ENCODE measurements around the gene CDCA7. TPM values are rescaled to one million over a fixed set of nuclear protein-coding genes. Genes with fewer than 3 reads are reported as not detected.
A peak's percentile ranks its signal among the peaks of the same experiment; 100 is the strongest.

Gene CDCA7
- total RNA-seq, 2 experiments from 2014 or later: 59.9 to 64.1 TPM

GRCh38 chr2:173393636-173394035 is 39.0 kb downstream of the CDCA7 start:
- Mint-ChIP-seq H3K9me3 (no peaks in the 10 kb centered on the region), H3K27me3 (peaks cover 29% of the 10 kb centered on the region), H3K4me1 (ENCODE audit: low read depth) (no peaks in the 10 kb centered on the region), H3K4me3 (no peak overlapping the region), H3K27ac (no peak overlapping the region), H3K36me3 (no peaks in the 10 kb centered on the region)
- CTCF ChIA-PET: no interaction called here
- intact Hi-C loops (cut with micrococcal nuclease): no loop called here
- POLR2A ChIA-PET: no interaction called here
- DNase-seq: no peak

- peaks cover 32% of the 10 kb centered on the region for H3K27me3 Mint-ChIP-seq
- POLR2A ChIA-PET: no interaction called here
- DNase-seq: no peak
- intact Hi-C loops (cut with micrococcal nuclease): no loop called here
- H3K4me1 Mint-ChIP-seq (ENCODE audit: low read depth): no peaks in the 10 kb centered on the region
- H3K36me3 Mint-ChIP-seq: no peaks in the 10 kb centered on the region
- H3K4me3 Mint-ChIP-seq: no peak overlapping the region
- H3K9me3 Mint-ChIP-seq: no peaks in the 10 kb centered on the region
- CTCF ChIA-PET: no interaction called here
- H3K27ac Mint-ChIP-seq: no peak overlapping the region
These were observed 39.7 kb downstream of the CDCA7 start for GRCh38 chr2:173394091-173394974.

GRCh38 chr2:173395567-173396351 is 41.1 kb downstream of the CDCA7 start:
- Mint-ChIP-seq H3K27me3 (peaks cover 42% of the 10 kb centered on the region), H3K36me3 (no peaks in the 10 kb centered on the region), H3K4me1 (ENCODE audit: low read depth) (no peaks in the 10 kb centered on the region), H3K9me3 (no peaks in the 10 kb centered on the region), H3K27ac (no peak overlapping the region), H3K4me3 (no peak overlapping the region)
- no peak for DNase-seq
- ChIA-PET CTCF (no interaction called here), POLR2A (no interaction called here)
- intact Hi-C loops (cut with micrococcal nuclease): no loop called here

GRCh38 chr2:173397539-173397938 is 42.9 kb downstream of the CDCA7 start:
- peaks cover 4% of the 10 kb centered on the region for H3K4me1 Mint-ChIP-seq (ENCODE audit: low read depth)
- H3K4me3 Mint-ChIP-seq: no peak overlapping the region
- H3K27me3 Mint-ChIP-seq: peaks cover 54% of the 10 kb centered on the region
- POLR2A ChIA-PET: no interaction called here
- H3K27ac Mint-ChIP-seq: no peak overlapping the region
- H3K36me3 Mint-ChIP-seq: no peaks in the 10 kb centered on the region
- no peak for DNase-seq
- H3K9me3 Mint-ChIP-seq: no peaks in the 10 kb centered on the region
- intact Hi-C loops (cut with micrococcal nuclease): no loop called here
- CTCF ChIA-PET: no interaction called here

- H3K27me3 Mint-ChIP-seq: peaks cover 60% of the 10 kb centered on the region
- H3K36me3 Mint-ChIP-seq: no peaks in the 10 kb centered on the region
- H3K9me3 Mint-ChIP-seq: no peaks in the 10 kb centered on the region
- ChIA-PET POLR2A (no interaction called here), CTCF (interaction anchor here (2.9 to 6.2 kb wide), 2 partner anchors 50 to 942 kb away, joined by 18 to 52 read pairs; no protein-coding TSS in a partner anchor)
- intact Hi-C loops (cut with micrococcal nuclease): no loop called here
- H3K4me1 Mint-ChIP-seq (ENCODE audit: low read depth): peaks cover 4% of the 10 kb centered on the region
- no peak overlapping the region for H3K4me3 Mint-ChIP-seq
- no peak overlapping the region for H3K27ac Mint-ChIP-seq
- DNase-seq: no peak
These were observed 44.6 kb downstream of the CDCA7 start for GRCh38 chr2:173399229-173399628.

- ChIA-PET POLR2A (no interaction called here), CTCF (interaction anchor here (0.9 to 6.2 kb wide), 12 partner anchors 9 to 944 kb away, joined by 3 to 52 read pairs (median 4); partner anchors contain the start of gene SP9)
- Mint-ChIP-seq H3K27me3 (peaks cover 51% of the 10 kb centered on the region), H3K36me3 (no peaks in the 10 kb centered on the region), H3K9me3 (no peaks in the 10 kb centered on the region), H3K27ac (no peak overlapping the region), H3K4me1 (ENCODE audit: low read depth) (peaks cover 4% of the 10 kb centered on the region), H3K4me3 (no peak overlapping the region)
- DNase-seq: no peak
- intact Hi-C loops (cut with micrococcal nuclease): loop anchor here (2.0 kb wide), 1 partner anchor 372 kb away; no protein-coding TSS in a partner anchor
These were observed 46.1 kb downstream of the CDCA7 start for GRCh38 chr2:173400760-173401159.

DNA sequence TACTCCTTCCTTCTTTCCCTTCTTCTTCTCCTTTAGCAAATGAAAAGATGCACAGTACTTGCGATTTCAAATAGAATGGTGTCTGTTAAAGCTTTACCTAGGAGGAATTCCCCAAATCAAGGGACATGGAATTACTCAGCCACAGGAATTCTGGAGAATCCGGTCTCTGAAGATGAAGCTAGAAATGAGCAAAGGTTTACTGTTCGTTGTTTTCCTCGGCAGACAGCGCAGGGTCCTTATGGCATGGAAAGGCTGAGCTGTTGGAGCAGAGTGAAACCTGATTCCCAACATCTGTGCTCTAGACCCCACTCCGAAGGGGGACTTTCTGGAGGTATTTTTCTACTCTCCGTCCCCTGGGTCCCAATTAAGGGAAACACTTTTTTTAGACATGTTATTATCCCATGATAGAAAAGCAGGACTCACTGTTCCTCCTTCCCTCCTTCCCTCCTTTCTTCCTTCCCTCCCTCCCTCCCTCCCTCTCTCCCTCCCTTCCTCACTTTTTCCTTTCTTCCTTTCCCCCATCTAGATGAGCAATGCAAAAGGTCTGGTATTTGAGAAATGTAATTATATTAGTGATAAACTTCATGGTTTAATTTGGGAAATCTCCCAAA is 47.1 kb downstream of the CDCA7 start:
- Mint-ChIP-seq H3K27me3 (peaks cover 47% of the 10 kb centered on the region), H3K9me3 (no peaks in the 10 kb centered on the region), H3K27ac (no peak overlapping the region), H3K4me1 (ENCODE audit: low read depth) (peaks cover 4% of the 10 kb centered on the region), H3K36me3 (no peaks in the 10 kb centered on the region), H3K4me3 (no peak overlapping the region)
- no peak for DNase-seq
- intact Hi-C loops (cut with micrococcal nuclease): loop anchor here (1.0 to 2.0 kb wide), 3 partner anchors 47 to 941 kb away; no protein-coding TSS in a partner anchor
- POLR2A ChIA-PET: no interaction called here
- CTCF ChIA-PET: interaction anchor here (1.0 to 6.2 kb wide), 14 partner anchors 10 to 943 kb away, joined by 3 to 52 read pairs (median 5); partner anchors contain the start of gene SP9

DNA sequence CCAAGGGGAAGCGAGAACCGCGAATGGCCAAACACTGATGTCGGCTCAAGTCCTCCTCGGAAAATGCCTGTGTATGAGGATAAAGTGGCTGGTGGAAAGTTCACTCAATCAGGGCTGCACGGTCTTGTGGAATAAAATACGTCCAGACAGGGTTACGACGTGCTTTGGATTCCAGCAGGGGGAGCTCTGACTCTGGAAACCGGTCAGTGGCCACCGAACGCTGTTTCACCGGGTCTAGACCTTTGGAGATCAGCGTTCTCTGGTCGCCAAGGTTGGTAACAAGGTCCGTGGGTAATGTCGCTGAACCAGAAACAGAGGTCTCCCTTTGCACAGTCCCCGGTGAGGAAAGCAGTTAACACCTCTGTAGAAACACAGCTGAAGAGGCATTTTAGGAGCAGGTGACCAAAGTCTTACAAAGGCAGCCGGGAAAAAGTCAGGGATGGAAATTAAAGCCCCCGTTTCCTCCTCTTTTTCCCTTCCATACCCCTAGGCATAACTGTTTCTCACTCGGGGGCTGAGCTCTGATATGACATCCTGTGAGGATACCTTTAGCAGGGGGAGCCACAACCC is 47.8 kb downstream of the CDCA7 start:
- intact Hi-C loops (cut with micrococcal nuclease): loop anchor here (1.0 to 2.0 kb wide), 2 partner anchors 47 to 940 kb away; no protein-coding TSS in a partner anchor
- DNase-seq: peak; percentile 81
- H3K27me3 Mint-ChIP-seq: peaks cover 44% of the 10 kb centered on the region
- ChIA-PET CTCF (interaction anchor here (0.6 to 6.2 kb wide), 29 partner anchors 9 to 1171 kb away, joined by 3 to 52 read pairs (median 3); partner anchors contain the start of genes OLA1 and SP9), POLR2A (no interaction called here)
- H3K4me1 Mint-ChIP-seq (ENCODE audit: low read depth): peaks cover 4% of the 10 kb centered on the region
- no peaks in the 10 kb centered on the region for H3K36me3 Mint-ChIP-seq
- H3K27ac Mint-ChIP-seq: no peak overlapping the region
- H3K4me3 Mint-ChIP-seq: no peak overlapping the region
- H3K9me3 Mint-ChIP-seq: no peaks in the 10 kb centered on the region

DNA sequence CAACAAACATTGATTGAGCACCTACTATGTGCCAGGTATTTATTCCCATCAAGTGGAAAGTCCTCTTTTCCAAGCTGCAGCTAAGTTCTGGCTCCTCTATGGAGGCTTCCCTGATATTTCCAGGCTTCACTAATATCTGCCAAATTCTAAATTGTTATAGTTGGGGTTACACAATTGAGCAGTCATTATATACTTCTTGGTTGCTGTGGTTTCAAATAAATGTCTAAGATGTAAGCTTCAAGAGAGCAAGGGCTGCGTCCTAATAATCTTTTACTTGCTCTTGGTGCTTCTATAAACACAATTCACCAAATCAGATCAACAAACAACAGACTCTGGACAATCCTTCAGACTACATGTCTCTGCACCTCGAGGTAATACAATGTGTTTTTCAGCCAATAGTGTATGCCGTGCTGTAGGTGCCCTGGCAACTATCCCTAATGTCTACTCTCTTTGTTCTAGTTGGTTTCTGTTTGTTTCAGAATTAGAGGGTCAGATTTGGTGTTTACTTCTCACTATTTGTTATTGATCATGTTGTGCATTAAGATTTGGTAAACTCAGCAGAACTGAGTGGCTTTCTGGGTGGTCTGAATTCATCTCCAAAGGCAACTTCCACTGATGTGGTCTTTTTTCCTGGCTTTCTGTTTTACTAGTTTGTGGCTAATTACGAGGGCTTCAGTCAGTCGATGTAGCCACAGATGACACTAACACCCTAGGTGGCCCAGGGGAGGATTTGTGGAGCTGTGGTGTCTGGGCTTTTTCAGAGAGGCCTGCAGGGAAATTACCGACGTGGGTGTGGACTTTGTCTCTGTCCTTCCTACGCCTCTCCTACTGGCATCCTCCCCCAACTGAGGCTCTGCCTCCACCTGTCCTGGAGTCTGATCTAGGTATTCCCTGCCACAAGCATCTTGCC is 50.4 kb downstream of the CDCA7 start:
- H3K27me3 Mint-ChIP-seq: peaks cover 34% of the 10 kb centered on the region
- intact Hi-C loops (cut with micrococcal nuclease): no loop called here
- H3K9me3 Mint-ChIP-seq: no peaks in the 10 kb centered on the region
- ChIA-PET CTCF (interaction anchor here (1.0 to 1.4 kb wide), 2 partner anchors 98 to 378 kb away, joined by 3 read pairs; no protein-coding TSS in a partner anchor), POLR2A (no interaction called here)
- H3K4me3 Mint-ChIP-seq: no peak overlapping the region
- no peak overlapping the region for H3K27ac Mint-ChIP-seq
- DNase-seq: no peak
- peaks cover 4% of the 10 kb centered on the region for H3K4me1 Mint-ChIP-seq (ENCODE audit: low read depth)
- H3K36me3 Mint-ChIP-seq: no peaks in the 10 kb centered on the region

DNA sequence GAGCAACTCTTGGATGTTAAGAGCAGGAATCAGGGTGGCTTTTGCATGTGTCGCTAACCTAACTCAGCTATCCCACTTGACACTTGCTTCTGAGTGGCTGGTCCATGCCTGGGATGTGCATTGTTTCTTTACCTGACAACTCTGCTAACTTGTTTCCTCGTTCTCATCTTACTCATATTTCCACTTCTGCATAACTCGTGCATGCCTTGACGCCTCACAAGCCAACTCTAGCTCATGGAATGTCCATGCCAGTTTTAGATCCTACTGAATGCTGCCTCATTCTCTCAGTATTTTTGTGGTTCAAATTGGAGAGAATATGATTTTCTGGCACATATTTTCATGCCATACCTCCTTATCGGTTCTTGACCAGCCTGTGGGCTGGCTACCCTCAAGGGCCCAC is 52.5 kb downstream of the CDCA7 start:
- Mint-ChIP-seq H3K27ac (no peak overlapping the region), H3K9me3 (no peaks in the 10 kb centered on the region), H3K4me1 (ENCODE audit: low read depth) (peaks cover 4% of the 10 kb centered on the region), H3K36me3 (no peaks in the 10 kb centered on the region), H3K27me3 (peaks cover 18% of the 10 kb centered on the region), H3K4me3 (no peak overlapping the region)
- ChIA-PET CTCF (interaction anchor here (1.4 kb wide), 1 partner anchor 42 kb away, joined by 5 read pairs; no protein-coding TSS in a partner anchor), POLR2A (no interaction called here)
- DNase-seq: no peak
- intact Hi-C loops (cut with micrococcal nuclease): no loop called here

DNA sequence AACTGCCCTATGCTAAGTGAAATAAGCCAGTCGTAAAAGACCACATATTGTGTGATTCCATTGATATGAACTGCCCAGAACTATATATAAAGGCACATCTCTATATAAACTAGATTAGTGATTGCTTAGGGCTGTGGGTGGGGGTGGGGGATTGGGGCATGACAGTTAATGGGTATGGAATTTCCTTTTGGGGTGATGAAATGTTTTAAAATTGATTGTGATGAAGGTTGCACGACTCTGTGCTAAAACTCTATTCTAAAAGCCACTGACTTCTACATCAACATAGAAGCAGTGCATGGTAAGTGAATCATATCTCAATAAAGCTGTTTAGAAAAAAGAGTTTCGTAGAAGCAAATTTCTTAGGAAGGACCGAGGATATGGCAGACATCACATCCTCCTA is 53.0 kb downstream of the CDCA7 start:
- intact Hi-C loops (cut with micrococcal nuclease): no loop called here
- Mint-ChIP-seq H3K4me3 (no peak overlapping the region), H3K27ac (no peak overlapping the region), H3K4me1 (ENCODE audit: low read depth) (no peaks in the 10 kb centered on the region), H3K36me3 (no peaks in the 10 kb centered on the region), H3K9me3 (no peaks in the 10 kb centered on the region), H3K27me3 (peaks cover 13% of the 10 kb centered on the region)
- no peak for DNase-seq
- ChIA-PET CTCF (interaction anchor here (1.4 kb wide), 1 partner anchor 41 kb away, joined by 5 read pairs; no protein-coding TSS in a partner anchor), POLR2A (no interaction called here)

Measured in activated CD4-positive, alpha-beta memory T cell treated with anti-CD3 and anti-CD28 coated beads for 36 hours (primary cell).